GM18951 (cell line): ENCODE data around the gene PELI3.

Experiments
- POLR2A ChIP-seq: IDR thresholded peaks from 4 replicates; pipeline ENCODE4 v1.6.1; 2011; ENCODE audit warnings: mild to moderate bottlenecking; ENCODE audit not compliant: insufficient read length, insufficient read depth; ENCODE audit errors: extremely low read depth
- in situ Hi-C: fragments of 300-500 bp; cut with MboI; formaldehyde crosslinking; loops from one replicate; pipeline ENCODE4 v1.12.0; 2022; ENCODE audit warnings: low sequenced_read_pairs, mixed read lengths, inconsistent platforms; ENCODE audit not compliant: unreplicated experiment

The PELI3 gene

GRCh38 chr11:66489636-66490035 is 22.9 kb downstream of the PELI3 start:
- in situ Hi-C loops, result no loop called here
- TF ChIP-seq POLR2A, result no peak

GRCh38 chr11:66491315-66491935 is 24.7 kb downstream of the PELI3 start:
- no peak for TF ChIP-seq POLR2A
- in situ Hi-C loops, result no loop called here

DNA sequence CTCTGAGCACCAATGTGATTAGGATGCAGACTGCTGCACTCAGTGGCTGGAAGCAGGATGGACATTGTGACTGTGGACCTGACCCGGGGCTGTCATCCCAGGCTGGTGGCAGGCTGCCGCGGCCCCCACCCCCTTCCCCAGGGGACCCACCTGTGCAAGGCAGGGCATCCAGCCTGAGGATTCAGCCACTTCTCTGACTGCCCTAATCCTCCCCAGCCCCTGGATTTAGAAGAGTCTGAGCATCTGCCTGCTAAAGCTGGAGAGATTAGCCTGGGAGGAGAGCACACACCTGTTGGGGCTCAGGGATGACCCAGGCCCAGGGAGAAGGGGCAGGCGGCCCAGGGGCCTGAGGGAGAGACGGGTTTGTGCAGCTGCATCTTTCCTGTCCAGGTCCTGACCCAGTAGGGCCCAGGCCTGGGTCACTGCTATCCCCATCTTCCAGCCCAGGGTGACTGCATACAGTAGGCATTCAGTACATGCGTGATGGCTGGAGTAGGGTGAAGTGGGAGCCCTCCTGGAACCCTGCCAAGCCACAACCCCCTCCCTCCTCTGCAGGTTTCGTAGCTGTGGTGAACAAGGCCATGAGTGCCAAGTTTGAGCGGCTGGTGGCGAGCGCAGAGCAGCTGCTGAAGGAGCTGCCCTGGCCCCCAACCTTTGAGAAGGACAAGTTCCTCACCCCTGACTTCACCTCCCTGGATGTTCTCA is 25.6 kb downstream of the PELI3 start:
- no peak for TF ChIP-seq POLR2A
- in situ Hi-C loops, result no loop called here

DNA sequence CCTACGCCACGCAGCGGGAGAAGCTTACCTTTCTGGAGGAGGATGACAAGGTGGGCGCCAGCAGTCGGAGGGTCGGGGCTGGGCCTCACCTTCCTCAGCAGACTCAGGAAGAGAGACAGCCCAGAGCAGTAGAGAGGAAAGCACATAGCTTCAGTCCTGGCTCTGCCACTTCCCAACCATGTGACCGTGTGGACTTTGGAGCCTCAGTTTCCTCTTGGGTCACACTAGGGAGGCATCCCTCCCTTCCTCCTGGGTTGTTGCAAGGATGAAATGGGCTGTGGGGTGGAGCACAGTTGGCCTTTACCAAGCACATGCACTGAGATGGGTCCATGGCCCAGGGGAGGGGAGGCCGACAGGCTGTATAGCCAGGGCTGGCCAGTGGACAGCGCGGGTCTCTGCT is 26.4 kb downstream of the PELI3 start:
- in situ Hi-C loops, result no loop called here
- no peak for TF ChIP-seq POLR2A

- in situ Hi-C loops, result no loop called here
- TF ChIP-seq POLR2A, result no peak
These were observed 27.8 kb downstream of the PELI3 start for GRCh38 chr11:66494458-66494857.

- no peak for TF ChIP-seq POLR2A
- in situ Hi-C loops, result no loop called here
These were observed 28.2 kb downstream of the PELI3 start for GRCh38 chr11:66494935-66495334.

- TF ChIP-seq POLR2A, result no peak
- in situ Hi-C loops, result no loop called here
These were observed 28.7 kb downstream of the PELI3 start for GRCh38 chr11:66495401-66495854.

- in situ Hi-C loops, result no loop called here
- TF ChIP-seq POLR2A, result no peak
These were observed 30.5 kb downstream of the PELI3 start for GRCh38 chr11:66497206-66497605.

GRCh38 chr11:66498506-66498905 is 31.8 kb downstream of the PELI3 start:
- in situ Hi-C loops, result no loop called here
- no peak for TF ChIP-seq POLR2A

GRCh38 chr11:66505276-66505816 is 38.6 kb downstream of the PELI3 start:
- no peak for TF ChIP-seq POLR2A
- in situ Hi-C loops, result no loop called here

- TF ChIP-seq POLR2A, result no peak
- in situ Hi-C loops, result no loop called here
These were observed 42.4 kb downstream of the PELI3 start for GRCh38 chr11:66509131-66509561.

DNA sequence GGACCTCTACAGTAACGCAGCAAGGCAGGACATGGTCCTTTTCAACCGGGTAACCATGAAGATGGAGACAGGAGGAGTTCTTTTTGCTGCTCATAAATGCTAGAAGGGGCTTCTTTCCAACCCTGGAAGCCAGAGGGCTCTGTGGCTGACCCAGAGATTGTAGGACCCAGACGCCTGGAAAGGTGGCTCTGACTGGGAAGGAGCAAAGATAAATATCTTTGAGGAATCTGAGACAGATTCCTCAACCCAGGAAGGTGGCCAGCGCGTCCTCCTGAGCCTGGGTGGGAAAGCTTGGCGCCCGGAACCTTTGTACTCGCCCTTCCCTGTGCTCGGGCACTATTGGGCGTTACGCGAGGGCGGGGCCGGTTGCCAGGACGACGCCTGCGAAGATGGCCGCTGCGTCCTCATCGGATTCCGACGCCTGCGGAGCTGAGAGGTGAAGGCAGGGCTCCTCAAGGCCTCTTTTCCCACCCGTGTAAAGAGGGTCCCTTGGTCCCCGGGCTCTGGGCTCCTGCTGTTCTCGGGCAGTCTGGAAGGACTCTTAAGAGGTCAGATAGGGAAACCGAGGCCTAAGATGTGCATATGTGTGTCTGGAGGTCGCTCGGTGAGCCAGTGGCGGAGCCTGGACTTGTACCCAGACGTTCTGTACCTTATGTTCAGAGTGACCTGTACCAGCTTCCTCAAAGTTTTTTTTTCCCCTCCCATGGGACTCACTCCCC is 43.7 kb downstream of the PELI3 start, which contains the start of gene BBS1:
Gene BBS1 (plus strand): TSS at position 365 of the 719 bp plus-strand sequence. CDS start 25 bp downstream, at position 390.
- TF ChIP-seq POLR2A, result peak; percentile 54
- in situ Hi-C loops, result no loop called here

DNA sequence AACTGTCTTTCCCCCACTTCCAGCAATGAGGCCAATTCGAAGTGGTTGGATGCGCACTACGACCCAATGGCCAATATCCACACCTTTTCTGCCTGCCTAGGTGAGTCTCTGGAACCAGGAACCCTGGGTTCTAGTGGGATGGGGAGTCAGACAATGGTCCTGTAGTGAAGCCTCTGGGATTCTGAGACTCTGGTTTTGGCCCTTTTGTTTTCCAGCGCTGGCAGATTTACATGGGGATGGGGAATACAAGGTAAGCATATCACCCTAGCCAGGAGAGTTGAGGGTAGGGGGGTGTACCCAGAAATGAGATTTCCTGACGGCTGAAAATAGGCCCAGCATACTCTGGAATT is 44.3 kb downstream of the PELI3 start:
- in situ Hi-C loops, result no loop called here
- no peak for TF ChIP-seq POLR2A

DNA sequence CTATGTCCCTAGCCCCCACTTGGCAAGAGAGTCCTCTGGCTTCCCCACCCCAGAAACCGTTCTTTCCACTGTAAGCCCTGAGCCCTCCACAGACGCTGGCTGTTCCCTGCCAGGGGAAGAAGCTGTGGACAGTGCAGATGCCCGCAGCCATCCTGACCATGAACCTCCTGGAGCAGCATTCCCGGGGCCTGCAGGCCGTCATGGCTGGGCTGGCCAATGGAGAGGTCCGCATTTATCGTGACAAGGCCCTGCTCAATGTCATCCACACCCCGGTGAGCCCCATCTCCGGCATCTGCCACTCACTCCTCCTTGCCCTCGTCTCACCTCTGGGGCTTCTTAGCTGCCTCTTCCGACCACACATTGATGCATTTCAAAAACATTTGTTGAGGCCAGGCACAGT is 56.9 kb downstream of the PELI3 start:
- in situ Hi-C loops, result no loop called here
- no peak for TF ChIP-seq POLR2A
